ENCODE results near the gene B4GALT6. TPM values are rescaled to one million over a fixed set of nuclear protein-coding genes. Genes with fewer than 3 reads are reported as not detected.

Gene B4GALT6
- 7.2 to 9.8 TPM (median 9.5 TPM) in 5 replicates for total RNA-seq (2022; extraction: Qiagen RNA extraction; ENCODE audit: low read depth)

GRCh38 chr18:31684279-31685096 is at the start of gene B4GALT6:
B4GALT6 (minus strand) TSS chr18:31684581; CDS start chr18:31684426, 155 bp downstream.

GRCh38 chr18:31591628-31592027 is 92.8 kb downstream of the B4GALT6 start, which contains the start of gene TTR:
TTR (plus strand) TSS chr18:31591877; CDS start chr18:31591903, 26 bp downstream.

Other genes starting within 250 kb of the B4GALT6 start
- gene DSG3, start 236.8 kb downstream of the B4GALT6 start, total RNA-seq (2022; extraction: Qiagen RNA extraction; ENCODE audit: low read depth) = 0.01 to 0.02 TPM in 2 of 5 replicates, not detected in the others
- gene DSG2, start 186.4 kb downstream of the B4GALT6 start, total RNA-seq (2022; extraction: Qiagen RNA extraction; ENCODE audit: low read depth) = 48.7 to 82.8 TPM (median 68.1 TPM) in 5 replicates
- 0.16 to 0.41 TPM in 2 of 5 replicates, not detected in the others for gene TTR, start 92.7 kb downstream of the B4GALT6 start, total RNA-seq (2022; extraction: Qiagen RNA extraction; ENCODE audit: low read depth)
- gene SLC25A52, start 76.3 kb upstream of the B4GALT6 start, total RNA-seq (2022; extraction: Qiagen RNA extraction; ENCODE audit: low read depth) = not detected in 5 replicates